Activated T-cell treated with anti-CD3 and anti-CD28 coated beads for 4 hours (primary cell): ENCODE results near the gene ATP8B1.

ENCODE experiments used
- DNase-seq: peaks from one replicate; pipeline ENCODE4 v3.0.0-alpha.2; 2020

ATP8B1 gene

GRCh38 chr18:57816208-57816954, 13.3 kb upstream of the ATP8B1 start:
- DNase-seq, result no peak

- no peak for DNase-seq
Observed at GRCh38 chr18:57814555-57814954, 11.4 kb upstream of the ATP8B1 start.

GRCh38 chr18:57813245-57813644, 10.1 kb upstream of the ATP8B1 start:
- DNase-seq, result no peak

- no peak for DNase-seq
Observed at GRCh38 chr18:57812126-57812477, 9.0 kb upstream of the ATP8B1 start.

GRCh38 chr18:57811477-57812125, 8.5 kb upstream of the ATP8B1 start:
- DNase-seq, result no peak

GRCh38 chr18:57809190-57809589, 6.1 kb upstream of the ATP8B1 start:
- DNase-seq, result no peak

- no peak for DNase-seq
Observed at GRCh38 chr18:57807336-57808117, 4.4 kb upstream of the ATP8B1 start.

GRCh38 chr18:57806978-57807285, 3.8 kb upstream of the ATP8B1 start:
- DNase-seq, result no peak

GRCh38 chr18:57806201-57806977, 3.3 kb upstream of the ATP8B1 start:
- no peak for DNase-seq

- DNase-seq, result no peak
Observed at GRCh38 chr18:57805117-57805516, 2.0 kb upstream of the ATP8B1 start.

- DNase-seq, result no peak
Observed at GRCh38 chr18:57804557-57804956, 1.4 kb upstream of the ATP8B1 start.

- no peak for DNase-seq
Observed at GRCh38 chr18:57802213-57803102, 657 bp downstream of the ATP8B1 start.

GRCh38 chr18:57801761-57802212, 1.3 kb downstream of the ATP8B1 start:
- DNase-seq, result no peak

GRCh38 chr18:57801325-57801724, 1.8 kb downstream of the ATP8B1 start:
- no peak for DNase-seq

GRCh38 chr18:57798713-57799373, 4.3 kb downstream of the ATP8B1 start:
- DNase-seq, result no peak

GRCh38 chr18:57797209-57797651, 5.9 kb downstream of the ATP8B1 start:
- no peak for DNase-seq

- no peak for DNase-seq
Observed at GRCh38 chr18:57794951-57795728, 8.0 kb downstream of the ATP8B1 start.

- DNase-seq, result no peak
Observed at GRCh38 chr18:57793302-57793986, 9.7 kb downstream of the ATP8B1 start.

- no peak for DNase-seq
Observed at GRCh38 chr18:57792631-57793301, 10.3 kb downstream of the ATP8B1 start.
